Endothelial cell of umbilical vein (primary cell): ENCODE data around the gene LMAN2. TPM values are rescaled to one million over a fixed set of nuclear protein-coding genes. Genes with fewer than 3 reads are reported as not detected.

ENCODE experiments used
- BruUV-seq: library from RNA; stranded (reverse); fragments of 400-500 nt; replicated peaks from 2 replicates; lab custom pipeline; 2021; lab: Mats Ljungman, UMichigan
- CTCF ChIA-PET: fragments of 300-600, 350-600 bp; sonication (Branson Sonifier 250); formaldehyde crosslinking; loops from one replicate; lab custom pipeline; 2021; ENCODE audit warnings: antibody characterized with exemption, inconsistent platforms; lab: Charles Lee
- POLR2A ChIA-PET: fragments of 300-600, 350-600 bp; sonication (Branson Sonifier 250); formaldehyde crosslinking; loops from one replicate; lab custom pipeline; 2021; ENCODE audit warnings: antibody characterized with exemption, inconsistent platforms; lab: Charles Lee
- DNase-seq: peaks from one replicate; pipeline ENCODE4 v3.0.0-alpha.2; 2011; ENCODE audit warnings: low read depth, low spot score
- FAIRE-seq: peaks from 2 replicates; lab custom pipeline; 2011; peaks lifted over from hg19 to GRCh38; lab: Jason Lieb, UNC
- H2AFZ ChIP-seq: 2 replicates; pipeline ENCODE4 v1.6.0; 2012; ENCODE audit warnings: low read depth, low read length, control low read depth, inconsistent platforms
- H3K27ac ChIP-seq: 2 replicates; pipeline ENCODE4 v1.5.1; 2011; ENCODE audit warnings: low read depth, mild to moderate bottlenecking, control low read depth, low read length, moderate library complexity; ENCODE audit not compliant: insufficient read depth
- H3K27me3 ChIP-seq, 2 experiments: 2 replicates each; pipeline versions ENCODE4 v1.6.0 to v1.6.1; 2011; ENCODE audit warnings: low read length in 2 of 2, mixed read lengths in 1 of 2; ENCODE audit not compliant: control insufficient read depth in 2 of 2, insufficient read depth in 2 of 2
- H3K36me3 ChIP-seq, 2 experiments: 2 replicates in 1 of 2; 3 replicates in 1 of 2; pipeline ENCODE4 v1.5.1; 2011; ENCODE audit warnings: low read length in 2 of 2, mild to moderate bottlenecking in 1 of 2, moderate library complexity in 1 of 2; ENCODE audit not compliant: control insufficient read depth in 2 of 2, insufficient read depth in 2 of 2; ENCODE audit errors: extremely low read depth in 1 of 2
- H3K4me1 ChIP-seq: 3 replicates; pipeline ENCODE4 v1.5.1; 2011; ENCODE audit warnings: mild to moderate bottlenecking, low read length; ENCODE audit not compliant: control insufficient read depth, insufficient read depth; ENCODE audit errors: extremely low read depth
- H3K4me2 ChIP-seq: 2 replicates; pipeline ENCODE4 v1.6.1; 2011; ENCODE audit warnings: low read length, control low read depth, mixed read lengths; ENCODE audit not compliant: insufficient read depth
- H3K4me3 ChIP-seq, 3 experiments: fragments of 200-600 bp in 1 of 3; sonication (generic), shearing (Covaris generic) in 1 of 3; replicated peaks in 1 of 3; 2 replicates each; pipeline ENCODE4 v1.5.1; 2011 to 2016; ENCODE audit warnings: control low read depth in 3 of 3, low read length in 3 of 3, mild to moderate bottlenecking in 2 of 3, inconsistent platforms in 1 of 3, low read depth in 1 of 3, moderate library complexity in 1 of 3; ENCODE audit not compliant: insufficient read depth in 1 of 3
- H3K79me2 ChIP-seq: 2 replicates; pipeline ENCODE4 v1.6.0; 2012; ENCODE audit warnings: low read length, inconsistent platforms; ENCODE audit not compliant: control insufficient read depth, insufficient read depth
- H3K9ac ChIP-seq: replicated peaks from 2 replicates; pipeline ENCODE3; 2011; ENCODE audit warnings: low read length, control low read depth; ENCODE audit not compliant: insufficient read depth; ENCODE audit errors: extremely low read depth
- H3K9me1 ChIP-seq: replicated peaks from 3 replicates; pipeline ENCODE4 v1.6.0; 2011; ENCODE audit warnings: mild to moderate bottlenecking, low read length; ENCODE audit not compliant: control insufficient read depth, insufficient read depth; ENCODE audit errors: extremely low read depth
- H3K9me3 ChIP-seq: replicated peaks from 2 replicates; pipeline ENCODE4 v1.5.1; 2012; ENCODE audit warnings: low read length, inconsistent platforms; ENCODE audit not compliant: control insufficient read depth, insufficient read depth
- H4K20me1 ChIP-seq: replicated peaks from 2 replicates; pipeline ENCODE3; 2011; ENCODE audit warnings: mild to moderate bottlenecking, low read length; ENCODE audit not compliant: control insufficient read depth, insufficient read depth; ENCODE audit errors: extremely low read depth
- CTCF ChIP-seq, 2 donors: IDR thresholded peaks; 1 replicate in 1 of 2; 2 replicates in 1 of 2; pipeline ENCODE4 v1.5.1; 2011; ENCODE audit warnings: low read length in 2 of 2, mild to moderate bottlenecking in 2 of 2, moderate library complexity in 2 of 2, control low read depth in 1 of 2, inconsistent platforms in 1 of 2, low read depth in 1 of 2; ENCODE audit not compliant: insufficient read depth in 1 of 2; ENCODE audit errors: extremely low read depth in 1 of 2
- EZH2 ChIP-seq: IDR thresholded peaks from 2 replicates; pipeline ENCODE4 v1.6.1; 2012; ENCODE audit warnings: borderline replicate concordance, low read depth, mild to moderate bottlenecking, moderate library complexity, low read length, inconsistent platforms; ENCODE audit not compliant: severe bottlenecking
- FOS ChIP-seq: IDR thresholded peaks from 2 replicates; pipeline ENCODE4 v1.6.1; 2011; ENCODE audit warnings: mild to moderate bottlenecking, low read length, moderate library complexity, borderline replicate concordance; ENCODE audit not compliant: insufficient read depth
- GATA2 ChIP-seq: IDR thresholded peaks from 2 replicates; pipeline ENCODE4 v1.7.0; 2011; ENCODE audit warnings: low read depth, mild to moderate bottlenecking, moderate library complexity, mixed read lengths, low read length; ENCODE audit not compliant: insufficient read length, insufficient read depth
- JUN ChIP-seq: IDR thresholded peaks from 2 replicates; pipeline ENCODE4 v1.6.1; 2011; ENCODE audit warnings: borderline replicate concordance, low read depth; ENCODE audit not compliant: insufficient read length, insufficient read depth
- MAX ChIP-seq: IDR thresholded peaks from 2 replicates; pipeline ENCODE4 v1.6.1; 2011; ENCODE audit not compliant: insufficient read depth, insufficient read length
- MYC ChIP-seq: IDR thresholded peaks from one replicate; pipeline ENCODE4 v1.6.1; 2011; ENCODE audit warnings: mild to moderate bottlenecking, low read depth, low read length
- POLR2A ChIP-seq: IDR thresholded peaks from 2 replicates; pipeline ENCODE4 v1.6.1; 2012; ENCODE audit warnings: low read depth, mild to moderate bottlenecking, control low read depth, low read length
- POLR2AphosphoS5 ChIP-seq: IDR thresholded peaks from 2 replicates; pipeline ENCODE4 v1.6.1; 2012; ENCODE audit warnings: low read depth, mild to moderate bottlenecking, control low read depth, low read length, moderate library complexity; ENCODE audit not compliant: insufficient read depth
- dilution Hi-C: fragments of 300-500 bp; cut with MboI; formaldehyde crosslinking; loops from one replicate; pipeline ENCODE4 v1.15.0; 2019; ENCODE audit warnings: low sequenced_read_pairs; ENCODE audit not compliant: extremely low pct_ligation_motif_present
- intact Hi-C: fragments of 100-400 bp; cut with micrococcal nuclease; formaldehyde crosslinking; loops from one replicate; pipeline ENCODE4 v1.10.0; 2022
- polyA plus RNA-seq, 4 experiments: library from polyadenylated mRNA; depleted of rRNA in 3 of 4; stranded (reverse) in 3 of 4; unstranded in 1 of 4; fragments of >200 nt; gene quantifications; 2 replicates each; pipeline versions ENCODE4 v1.2.1 to v1.2.3, GENCODE V29; 2011 to 2012; ENCODE audit warnings: missing spikeins in 1 of 4
- total RNA-seq: library from RNA; stranded (reverse); gene quantifications from 2 replicates; pipeline ENCODE4 v1.2.3, GENCODE V29; 2021

Gene LMAN2
- total and polyA plus RNA-seq, 2 donors (not counting 3 experiments of a cell fraction or from before 2014, with no cell fraction given) = 151 to 370 TPM

- Histone ChIP-seq H3K4me2 (no peak overlapping the region), H3K9ac (no peak overlapping the region), H3K36me3 (no peaks in the 10 kb centered on the region), H3K79me2 (no peaks in the 10 kb centered on the region), H3K9me1 (no peaks in the 10 kb centered on the region), H2AFZ (no peak overlapping the region), H3K27me3 (peaks cover 11 to 17% of the 10 kb centered on the region in 2 experiments), H4K20me1 (no peaks in the 10 kb centered on the region), H3K4me1 (no peaks in the 10 kb centered on the region), H3K9me3 (no peaks in the 10 kb centered on the region), H3K27ac (no peak overlapping the region), H3K4me3 (no peak overlapping the region)
- intact Hi-C loops (no loop called here), dilution Hi-C loops (no loop called here)
- ChIA-PET POLR2A (no interaction called here), CTCF (interaction anchor here (1.7 to 2.1 kb wide), 3 partner anchors 8 to 59 kb away, joined by 6 to 9 read pairs (median 7); no protein-coding TSS in a partner anchor)
- BruUV-seq = no TSS peak
- no peak for FAIRE-seq
- no peak for DNase-seq
- TF ChIP-seq MYC (no peak), MAX (no peak), GATA2 (no peak), EZH2 (no peak), POLR2A (no peak), POLR2AphosphoS5 (no peak), FOS (no peak), CTCF (IDR thresholded peaks at IDR 0.05; ENCODE audit: extremely low read depth in 1 of 2, insufficient read depth in 1 of 2, low read depth in 1 of 2, low read length in 2 of 2) (no peak), JUN (no peak)
Measured at GRCh38 chr5:177396078-177396477, 44.6 kb upstream of the LMAN2 start.
